ENCODE results near the gene MANF. TPM values are rescaled to one million over a fixed set of nuclear protein-coding genes. Genes with fewer than 3 reads are reported as not detected.

Gene MANF
- 81.5 and 106 TPM in 2 replicates for total RNA-seq

DNA sequence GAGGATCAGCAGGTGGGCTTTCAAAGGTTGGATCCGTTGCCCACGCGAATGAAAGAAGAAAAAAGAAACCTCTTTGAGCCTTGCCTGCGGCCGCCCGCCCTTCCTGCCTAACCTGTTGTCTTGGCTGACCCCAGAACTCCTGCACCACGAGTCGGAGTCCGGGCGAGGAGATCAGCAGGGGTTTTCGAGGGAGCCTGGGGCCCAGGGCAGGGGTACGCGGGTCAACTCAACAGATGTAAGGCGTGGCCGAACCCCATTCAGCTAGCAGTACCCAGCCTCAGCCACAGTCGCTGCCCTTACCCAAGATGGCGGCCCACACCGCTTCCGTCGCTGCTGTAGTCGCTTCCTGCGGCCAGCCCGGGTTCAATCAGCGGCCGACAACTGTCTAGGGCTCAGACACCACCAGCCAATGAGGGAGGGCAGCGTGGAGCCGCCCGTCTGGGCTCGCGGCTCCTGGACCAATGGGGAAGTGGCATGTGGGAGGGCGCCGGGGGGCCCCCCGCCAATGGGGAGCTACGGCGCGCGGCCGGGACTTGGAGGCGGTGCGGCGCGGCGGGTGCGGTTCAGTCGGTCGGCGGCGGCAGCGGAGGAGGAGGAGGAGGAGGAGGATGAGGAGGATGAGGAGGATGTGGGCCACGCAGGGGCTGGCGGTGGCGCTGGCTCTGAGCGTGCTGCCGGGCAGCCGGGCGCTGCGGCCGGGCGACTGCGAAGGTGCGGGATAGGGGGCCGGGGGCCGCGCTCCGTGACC lies at the start of gene MANF:
Gene MANF, plus strand, starts transcription at position 566 of the 748 bp plus-strand sequence. Its CDS starts 52 bp downstream, at position 618.

GRCh38 chr3:51391075-51391565 lies 6.0 kb downstream of the MANF start, which contains the start of gene RBM15B:
RBM15B (plus strand) TSS chr3:51391285; CDS start chr3:51391400, 115 bp downstream.

Other genes starting within 250 kb of the MANF start
- 45.8 and 64.0 TPM in 2 replicates for gene RBM15B, start 6.0 kb downstream of the MANF start, total RNA-seq
- 17.0 and 19.5 TPM in 2 replicates for gene DCAF1, start 114.7 kb downstream of the MANF start, total RNA-seq
- 37.5 and 39.8 TPM in 2 replicates for gene RAD54L2, start 153.4 kb downstream of the MANF start, total RNA-seq

All from vein endothelial cell (primary cell).